ENCODE data around the gene USP8. TPM values are rescaled to one million over a fixed set of nuclear protein-coding genes. Genes with fewer than 3 reads are reported as not detected.

Gene USP8
- polyA plus RNA-seq, 1 donor from 2014 or later: 31.8 TPM

- H2AFZ ChIP-seq (ENCODE audit: low read depth, low read length): no peak overlapping the region
- no peaks in the 10 kb centered on the region for H3K9me2 ChIP-seq (ENCODE audit: insufficient read depth, low read length)
- peaks cover 51% of the 10 kb centered on the region for H3K79me2 ChIP-seq (replicated peaks; ENCODE audit: insufficient read depth, low read length)
- H3K27me3 ChIP-seq (ENCODE audit: insufficient read depth, low read depth, low read length): no peaks in the 10 kb centered on the region
- no peak overlapping the region for H3K4me3 ChIP-seq (ENCODE audit: low read length)
- H3K36me3 ChIP-seq (ENCODE audit: insufficient read depth, low read length): no peaks in the 10 kb centered on the region
- no peaks in the 10 kb centered on the region for H3F3A ChIP-seq (ENCODE audit: insufficient read depth, low read length, poor library complexity, severe bottlenecking)
- no peak overlapping the region for H3K4me2 ChIP-seq (ENCODE audit: low read length)
- no peak overlapping the region for H3K27ac ChIP-seq (ENCODE audit: low read length)
- H4K20me1 ChIP-seq (ENCODE audit: insufficient read depth): no peaks in the 10 kb centered on the region
- TF ChIP-seq MXI1 (conservative IDR thresholded peaks at IDR 0.05; ENCODE audit: poor library complexity, severe bottlenecking): no peak
- TF ChIP-seq CTCF (IDR thresholded peaks at IDR 0.05; ENCODE audit: poor library complexity, severe bottlenecking): no peak
- no peak for TF ChIP-seq EP300 (conservative IDR thresholded peaks at IDR 0.05; ENCODE audit: poor library complexity, severe bottlenecking)
- TF ChIP-seq EZH2 (IDR thresholded peaks at IDR 0.05; ENCODE audit: borderline replicate concordance, insufficient read depth, low read length, poor library complexity, severe bottlenecking): no peak
- no peak for TF ChIP-seq RAD21 (conservative IDR thresholded peaks at IDR 0.05)
- no peak for TF ChIP-seq TAF1 (IDR thresholded peaks at IDR 0.05; ENCODE audit: low read depth)
- no peak for TF ChIP-seq SMC3 (conservative IDR thresholded peaks at IDR 0.05; ENCODE audit: poor library complexity)
- no peak for TF ChIP-seq POLR2AphosphoS5 (IDR thresholded peaks at IDR 0.05)
- no peak for TF ChIP-seq REST (IDR thresholded peaks at IDR 0.05; ENCODE audit: borderline replicate concordance)
- no peak overlapping the region for H3K9ac ChIP-seq (ENCODE audit: low read length)
- no peaks in the 10 kb centered on the region for H3K9me3 ChIP-seq (ENCODE audit: low read length)
Observed at GRCh38 chr15:50432230-50432629, 8.0 kb downstream of the USP8 start.

GRCh38 chr15:50435772-50436171 lies 11.6 kb downstream of the USP8 start:
- no peaks in the 10 kb centered on the region for H3F3A ChIP-seq (ENCODE audit: insufficient read depth, low read length, poor library complexity, severe bottlenecking)
- H3K9ac ChIP-seq (ENCODE audit: low read length): no peak overlapping the region
- H3K4me3 ChIP-seq (ENCODE audit: low read length): no peak overlapping the region
- no peaks in the 10 kb centered on the region for H3K9me3 ChIP-seq (ENCODE audit: low read length)
- H3K4me2 ChIP-seq (ENCODE audit: low read length): no peak overlapping the region
- no peak overlapping the region for H3K27ac ChIP-seq (ENCODE audit: low read length)
- no peaks in the 10 kb centered on the region for H3K36me3 ChIP-seq (ENCODE audit: insufficient read depth, low read length)
- no peaks in the 10 kb centered on the region for H3K27me3 ChIP-seq (ENCODE audit: insufficient read depth, low read depth, low read length)
- TF ChIP-seq SMC3 (conservative IDR thresholded peaks at IDR 0.05; ENCODE audit: poor library complexity) (no peak), REST (IDR thresholded peaks at IDR 0.05; ENCODE audit: borderline replicate concordance) (no peak), POLR2AphosphoS5 (IDR thresholded peaks at IDR 0.05) (no peak), EZH2 (IDR thresholded peaks at IDR 0.05; ENCODE audit: borderline replicate concordance, insufficient read depth, low read length, poor library complexity, severe bottlenecking) (no peak), RAD21 (conservative IDR thresholded peaks at IDR 0.05) (no peak), TAF1 (IDR thresholded peaks at IDR 0.05; ENCODE audit: low read depth) (no peak), CTCF (IDR thresholded peaks at IDR 0.05; ENCODE audit: poor library complexity, severe bottlenecking) (no peak), EP300 (conservative IDR thresholded peaks at IDR 0.05; ENCODE audit: poor library complexity, severe bottlenecking) (no peak), MXI1 (conservative IDR thresholded peaks at IDR 0.05; ENCODE audit: poor library complexity, severe bottlenecking) (no peak)
- H2AFZ ChIP-seq (ENCODE audit: low read depth, low read length): no peak overlapping the region
- no peaks in the 10 kb centered on the region for H4K20me1 ChIP-seq (ENCODE audit: insufficient read depth)
- no peaks in the 10 kb centered on the region for H3K9me2 ChIP-seq (ENCODE audit: insufficient read depth, low read length)
- peaks cover 27% of the 10 kb centered on the region for H3K79me2 ChIP-seq (replicated peaks; ENCODE audit: insufficient read depth, low read length)
